HG03045 (cell line): ENCODE results near the gene DUSP8.

Source experiments
- ATAC-seq: cut with Tn5 transposase; IDR thresholded peaks from one replicate; pipeline ENCODE4 v1.9.1; 2021; ENCODE audit warnings: mild to moderate bottlenecking, moderate library complexity; ENCODE audit not compliant: unreplicated experiment

The DUSP8 gene

DNA sequence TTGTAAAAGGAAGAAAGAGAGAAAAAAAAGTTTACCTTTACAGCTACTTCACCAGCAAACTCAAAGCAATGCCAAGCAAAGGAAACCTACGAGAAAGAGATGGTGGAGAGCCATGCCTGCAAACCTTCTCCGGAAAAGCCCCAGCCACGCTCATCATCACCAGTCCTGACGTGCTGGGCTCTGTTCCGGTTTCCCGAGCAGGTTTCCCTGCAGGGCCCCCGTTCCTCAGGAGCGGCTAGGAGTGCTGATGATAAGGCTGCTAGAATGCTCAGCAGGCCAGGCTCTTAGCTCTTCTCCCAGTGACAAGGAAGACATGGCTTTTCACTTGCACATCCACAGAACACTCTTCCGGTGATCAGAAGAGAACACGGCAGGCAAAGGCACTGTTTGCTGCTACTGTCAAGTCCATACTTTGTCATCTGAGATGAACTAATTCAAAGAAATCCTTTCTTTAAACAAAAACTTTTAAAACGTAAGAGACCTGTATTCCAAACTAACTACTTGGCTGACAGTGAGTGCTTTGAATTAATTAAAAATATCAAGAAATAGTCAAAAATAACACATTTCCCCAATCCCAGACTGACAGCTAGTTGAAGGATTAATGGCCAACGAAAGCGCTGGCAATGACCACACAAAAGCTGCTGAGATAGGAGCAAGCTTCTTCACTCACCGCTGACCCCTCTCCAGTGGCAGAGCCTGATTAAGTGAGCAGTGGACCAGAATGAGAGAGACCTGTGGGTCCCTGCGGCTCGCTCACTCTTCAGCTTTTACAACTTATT lies 35.8 kb downstream of the DUSP8 start:
- no peak for ATAC-seq

- no peak for ATAC-seq
Measured at GRCh38 chr11:1534682-1535081, 37.4 kb downstream of the DUSP8 start.

DNA sequence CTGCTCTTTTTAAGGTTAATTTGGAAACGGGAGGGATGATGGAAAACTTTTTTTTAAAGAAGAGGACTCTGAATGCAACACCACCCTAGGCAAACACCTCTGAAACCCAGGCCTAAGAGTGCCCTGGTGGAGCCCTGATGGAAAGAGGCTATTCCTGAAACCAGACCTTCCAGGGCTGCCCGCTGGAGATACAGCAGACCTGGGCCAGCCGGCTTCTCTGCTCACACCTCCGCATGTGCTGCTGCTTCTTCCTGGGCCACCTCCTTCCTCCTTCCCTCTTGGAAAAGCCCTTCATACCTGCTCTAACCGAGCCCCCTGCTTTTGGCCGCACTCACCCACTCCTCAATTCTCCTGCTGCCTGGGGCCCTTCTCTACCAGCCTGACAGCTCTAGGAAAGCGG lies 37.9 kb downstream of the DUSP8 start:
- no peak for ATAC-seq

- no peak for ATAC-seq
Measured at GRCh38 chr11:1533342-1533725, 38.7 kb downstream of the DUSP8 start.

- no peak for ATAC-seq
Measured at GRCh38 chr11:1532606-1533341, 39.3 kb downstream of the DUSP8 start.

DNA sequence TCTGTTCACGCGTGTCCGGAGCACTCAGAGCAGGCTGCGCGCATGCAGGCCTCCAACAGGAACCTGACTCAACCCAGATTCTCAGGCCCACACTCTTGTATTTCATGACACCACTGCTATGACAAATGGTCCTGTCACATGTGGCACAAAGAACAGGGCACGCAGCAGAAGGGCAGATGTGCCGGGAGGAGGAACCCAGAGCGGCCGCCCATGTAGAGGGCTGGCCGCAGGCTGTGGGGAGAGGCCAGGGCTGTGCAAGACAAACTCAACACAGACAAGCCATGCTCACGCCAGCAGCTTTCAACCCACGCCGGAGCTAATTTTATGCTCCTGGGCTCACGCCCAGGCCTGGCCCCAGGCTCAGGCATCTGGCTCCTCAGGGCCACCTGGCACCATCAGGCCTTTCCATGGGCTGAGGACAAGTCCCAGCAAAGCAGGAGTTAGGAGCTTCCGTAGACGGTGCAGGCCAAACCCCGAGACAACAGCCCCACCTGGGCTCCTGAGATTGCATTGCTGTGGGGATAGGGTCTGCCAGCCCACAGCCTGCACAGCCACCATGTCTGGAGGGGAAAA lies 40.0 kb downstream of the DUSP8 start:
- ATAC-seq = no peak

DNA sequence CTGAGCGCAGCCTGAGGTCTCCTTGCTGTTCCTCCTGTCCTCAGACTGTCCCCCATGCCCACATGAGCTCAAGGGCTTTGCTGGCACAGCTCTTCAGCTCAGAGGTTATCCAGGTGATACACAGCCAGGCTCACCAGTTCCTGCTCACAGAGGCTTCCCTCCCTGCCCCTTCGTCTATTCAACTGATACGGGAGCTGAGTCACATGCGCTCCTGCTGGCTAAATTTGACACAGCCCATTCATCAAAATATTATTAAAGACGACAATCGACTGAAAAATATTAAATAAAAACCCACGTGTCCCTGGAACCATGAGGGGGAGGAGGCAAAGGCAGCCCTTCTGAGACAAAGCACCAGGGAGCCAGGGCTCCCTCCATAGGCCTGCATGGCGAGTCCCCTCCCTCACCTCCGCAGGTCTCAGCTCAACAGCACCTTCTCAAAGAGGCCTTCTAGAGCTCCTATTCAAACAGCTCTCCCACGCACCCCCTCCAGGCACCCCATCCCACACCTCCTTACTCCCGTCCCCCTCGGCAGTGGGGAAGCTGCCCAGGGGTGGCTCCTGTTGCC lies 40.5 kb downstream of the DUSP8 start:
- ATAC-seq = no peak

DNA sequence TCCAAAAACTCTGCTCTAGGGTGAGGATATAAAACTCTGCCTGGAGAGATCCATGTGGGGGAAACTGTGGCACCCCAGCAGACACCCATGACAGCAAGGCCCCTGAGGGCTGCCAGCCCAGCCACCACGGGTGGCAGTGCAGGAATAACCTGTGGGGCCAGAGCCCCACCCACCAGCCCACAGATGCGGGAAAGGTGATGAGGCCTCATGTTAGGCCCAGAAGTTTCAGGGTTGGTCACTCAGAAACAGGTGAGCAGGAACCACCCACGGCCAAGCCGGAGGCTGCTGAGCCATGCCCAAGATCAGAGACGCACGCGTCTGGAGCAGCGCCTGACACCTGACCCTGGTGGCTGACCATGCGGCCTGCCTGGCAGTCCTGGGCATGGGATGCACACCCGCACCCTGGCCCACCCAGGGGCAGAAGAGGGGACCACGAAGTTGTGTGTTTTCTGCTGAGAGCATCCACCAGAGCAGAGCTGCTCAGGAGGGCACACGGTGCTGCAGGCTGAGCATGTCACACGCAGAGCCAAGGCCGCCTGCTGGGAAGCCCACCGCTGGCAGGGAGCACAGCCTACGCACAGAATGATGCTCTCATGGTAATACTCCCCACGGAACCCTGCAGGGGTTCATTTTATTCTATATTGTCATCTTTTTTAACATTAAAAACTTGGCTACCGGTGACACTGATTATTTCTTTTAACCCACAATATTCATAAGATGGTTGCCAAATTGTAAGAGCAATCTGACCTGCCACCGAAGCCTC lies 41.2 kb downstream of the DUSP8 start:
- ATAC-seq = no peak

- ATAC-seq = no peak
Measured at GRCh38 chr11:1529774-1530173, 42.3 kb downstream of the DUSP8 start.

DNA sequence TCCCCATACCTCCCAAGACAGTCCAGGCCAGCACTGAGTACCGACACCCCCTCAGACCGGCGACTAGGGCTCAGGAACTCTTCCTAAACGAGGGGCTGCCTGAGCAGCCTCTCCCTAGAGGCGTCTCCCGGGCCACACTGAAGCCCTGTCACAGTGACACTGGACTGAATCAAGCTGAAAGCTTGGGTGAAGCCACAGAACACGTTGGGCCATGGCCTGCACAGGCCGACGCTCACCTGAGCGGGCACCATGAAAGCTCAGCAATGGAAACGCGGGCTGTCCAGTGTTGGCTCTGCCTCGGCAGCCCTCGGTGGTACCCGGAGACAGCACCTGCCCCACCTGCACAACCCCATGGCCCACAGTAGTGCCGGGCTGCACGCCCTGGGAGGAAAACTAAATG lies 42.8 kb downstream of the DUSP8 start:
- ATAC-seq = no peak

- ATAC-seq = no peak
Measured at GRCh38 chr11:1528710-1529109, 43.4 kb downstream of the DUSP8 start.

DNA sequence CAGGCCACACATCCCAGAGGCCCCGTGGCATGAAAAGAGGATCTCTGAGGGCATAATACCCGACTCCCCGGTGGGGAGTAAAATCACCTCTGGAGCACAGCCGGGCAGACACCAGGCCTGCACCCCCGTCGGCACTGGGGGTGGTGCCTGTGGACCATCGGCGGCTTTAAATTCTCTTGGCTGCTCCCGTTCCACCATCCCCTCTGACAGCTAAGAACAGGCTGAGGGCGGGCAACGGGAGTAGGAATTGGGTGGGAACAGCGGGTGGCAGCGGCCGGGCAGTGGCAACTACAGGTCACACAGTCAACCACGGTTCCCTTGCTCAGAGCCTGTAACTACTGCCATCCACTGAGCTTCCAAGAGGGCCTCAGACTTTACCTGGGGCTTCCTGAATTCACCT lies 45.3 kb downstream of the DUSP8 start:
- ATAC-seq = no peak

DNA sequence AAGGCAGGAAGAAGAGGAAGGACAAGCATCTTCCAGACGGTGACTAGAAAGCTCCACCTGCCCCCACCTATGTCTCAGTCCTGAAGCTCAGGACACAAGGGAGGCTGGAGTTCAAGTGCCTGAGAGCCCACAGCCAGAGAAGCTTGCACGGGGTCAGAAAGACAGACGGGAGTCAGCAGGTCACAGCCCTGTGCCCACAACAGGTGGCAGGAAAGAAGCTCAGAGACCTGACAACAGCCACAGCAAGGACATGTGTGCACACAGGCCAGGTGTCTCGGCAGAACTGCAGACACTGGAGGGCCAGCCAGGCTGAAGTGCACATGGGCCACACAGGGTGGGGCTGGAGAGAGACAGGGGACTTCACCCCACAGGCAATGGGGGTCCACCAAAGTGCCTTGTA lies 48.3 kb downstream of the DUSP8 start:
- no peak for ATAC-seq

GRCh38 chr11:1523077-1523476 lies 49.0 kb downstream of the DUSP8 start:
- no peak for ATAC-seq

DNA sequence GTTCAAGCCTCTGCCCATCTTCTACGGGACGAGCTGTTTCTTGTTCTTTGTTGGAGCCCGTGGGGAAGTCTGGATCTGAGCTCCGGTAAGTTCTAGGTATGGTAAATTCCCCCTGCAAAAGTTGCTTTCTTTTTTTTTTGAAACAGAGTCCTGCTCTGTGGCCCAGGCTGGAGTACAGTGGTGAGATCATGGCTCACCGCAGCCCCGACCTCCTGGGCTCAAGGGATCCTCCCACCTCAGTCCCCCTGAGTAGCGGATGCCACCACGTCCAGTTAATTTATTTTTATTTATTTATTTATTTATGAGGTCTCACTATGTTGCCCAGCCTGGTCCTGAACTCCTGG lies 50.0 kb downstream of the DUSP8 start:
- ATAC-seq = peak; percentile 32

DNA sequence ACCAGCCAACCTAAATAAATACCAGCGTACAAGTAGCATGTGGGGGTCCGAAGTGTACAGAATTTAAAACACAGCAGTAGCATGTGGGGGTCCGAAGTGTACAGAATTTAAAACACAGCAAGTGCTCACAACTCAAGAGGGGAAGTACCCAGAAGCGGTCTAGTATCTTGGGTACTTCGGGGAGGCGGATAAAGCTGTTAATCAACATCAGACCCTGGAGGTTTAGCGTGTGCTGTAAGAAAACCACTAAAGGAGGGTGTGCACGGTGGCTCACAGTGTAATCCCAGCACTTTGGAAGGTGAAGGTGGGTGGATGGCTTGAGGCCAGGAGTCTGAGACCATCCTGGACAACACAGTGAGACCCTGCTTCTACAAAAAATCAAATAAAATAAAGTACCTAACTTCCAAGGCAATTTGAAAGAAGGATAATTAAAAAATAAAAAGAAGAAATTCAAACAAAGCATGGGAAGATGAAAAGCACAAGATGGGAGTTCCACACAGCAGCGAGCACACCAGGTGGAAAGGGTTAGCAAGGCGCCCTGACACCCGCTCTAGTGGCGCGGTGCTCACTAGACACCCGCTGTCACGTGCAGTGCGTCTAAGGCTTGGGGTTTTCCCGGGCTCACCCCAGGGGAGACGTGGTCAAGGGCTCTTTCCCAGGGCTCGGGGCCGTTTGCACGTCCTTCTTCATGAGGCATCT lies 50.5 kb downstream of the DUSP8 start:
- peak; percentile 83 for ATAC-seq

- ATAC-seq = no peak
Measured at GRCh38 chr11:1520663-1521267, 51.3 kb downstream of the DUSP8 start.

- no peak for ATAC-seq
Measured at GRCh38 chr11:1520209-1520662, 51.8 kb downstream of the DUSP8 start.

GRCh38 chr11:1519028-1520010 lies 52.8 kb downstream of the DUSP8 start:
- ATAC-seq = no peak
